Stimulated activated CD4-positive, alpha-beta T cell treated with anti-CD3 and anti-CD28 coated beads, TNF-alpha, amount 100 ng/mL, for 48 hours (primary cell): ENCODE measurements around the gene MMP20.

ENCODE experiments used
- DNase-seq, 3 donors: peaks; one replicate each; pipeline ENCODE4 v3.0.0-alpha.2; 2020; ENCODE audit warnings: low read depth in 3 of 3

MMP20 gene

DNA sequence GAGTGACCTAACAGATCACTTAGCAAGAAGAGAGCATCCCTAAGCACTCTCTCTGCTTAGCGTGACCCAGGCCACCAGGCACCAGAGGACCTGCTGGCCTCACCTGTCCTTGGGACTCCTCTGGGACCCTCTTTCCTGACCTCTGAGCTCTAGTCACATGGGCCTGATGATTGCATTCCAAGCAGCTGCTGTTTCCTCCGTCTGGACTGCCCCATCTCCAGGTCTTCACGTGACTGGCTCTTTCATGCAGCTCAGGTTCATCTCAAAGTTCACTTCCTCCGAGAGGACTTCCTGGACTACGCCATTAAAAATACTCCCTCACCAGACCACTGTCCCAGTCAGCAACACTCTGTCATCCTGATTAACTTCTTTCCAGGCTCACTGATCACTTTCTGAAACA, 2.9 kb downstream of the MMP20 start:
- DNase-seq: no peak

GRCh38 chr11:102620818-102621561, 4.1 kb downstream of the MMP20 start:
- DNase-seq: no peak

GRCh38 chr11:102620179-102620578, 5.0 kb downstream of the MMP20 start:
- DNase-seq: no peak

- DNase-seq: no peak
Observed at GRCh38 chr11:102617466-102618008, 7.6 kb downstream of the MMP20 start.

DNA sequence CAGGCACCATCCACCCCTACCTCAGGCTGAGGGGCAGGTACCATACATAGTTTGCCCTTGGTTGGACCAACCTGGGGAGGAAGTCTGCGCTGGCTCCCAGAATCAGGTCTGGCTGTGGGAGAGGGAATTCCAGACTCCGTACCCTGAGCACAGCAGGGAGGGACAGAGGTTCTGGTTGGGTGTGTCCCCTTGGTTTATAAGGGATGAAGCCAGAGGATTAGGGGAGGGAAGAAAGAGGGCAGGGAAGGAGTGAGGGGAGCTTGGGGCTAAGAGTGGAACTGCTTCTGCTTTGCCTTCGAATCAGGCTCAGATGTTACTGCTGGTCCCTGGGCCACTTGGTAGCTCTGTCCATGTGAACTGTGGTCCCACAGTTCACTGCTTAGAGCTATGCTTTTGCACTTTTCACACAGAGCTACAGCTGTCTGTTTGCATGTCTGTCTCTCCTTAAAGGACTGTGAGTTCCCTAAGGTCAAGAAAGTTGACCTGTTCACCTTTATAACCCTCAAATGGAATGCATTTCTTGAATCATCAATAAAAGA, 9.2 kb downstream of the MMP20 start:
- DNase-seq: no peak

DNA sequence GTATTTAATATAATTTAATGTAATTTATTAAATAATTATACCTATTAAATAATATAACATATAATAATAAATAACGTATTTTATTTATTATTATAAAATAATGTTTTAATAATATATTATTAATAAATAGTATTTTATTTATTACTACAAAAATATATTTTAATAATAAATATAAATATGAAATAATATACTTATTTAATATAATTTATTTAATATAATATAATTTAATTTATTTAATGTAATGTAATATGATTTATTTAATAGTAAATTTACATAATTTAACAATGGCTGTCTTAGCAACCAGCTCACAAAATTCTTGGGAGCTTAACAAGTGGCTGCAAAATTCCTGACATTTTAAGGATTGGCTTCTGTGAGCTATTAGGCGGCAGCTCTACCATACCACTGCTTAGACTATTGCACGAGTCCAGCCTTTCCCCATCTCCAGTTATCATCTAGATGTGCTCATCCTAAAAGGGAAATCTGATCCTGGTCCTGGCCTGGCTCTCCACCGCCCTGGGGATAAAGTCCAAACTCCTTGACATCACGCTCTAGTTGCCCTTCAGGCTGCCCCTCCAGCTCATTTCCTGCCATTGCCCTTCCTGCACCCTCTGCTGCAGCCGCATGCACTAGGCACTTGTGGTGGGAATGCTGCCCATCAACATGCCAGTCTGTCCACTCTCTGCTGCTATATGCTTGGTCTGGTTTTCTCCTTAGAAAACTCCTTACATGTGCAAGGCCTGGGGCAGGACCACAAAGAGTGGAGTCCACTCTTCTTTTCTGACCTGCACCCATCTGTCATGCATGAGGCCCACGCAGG, 9.8 kb downstream of the MMP20 start:
- no peak for DNase-seq

DNA sequence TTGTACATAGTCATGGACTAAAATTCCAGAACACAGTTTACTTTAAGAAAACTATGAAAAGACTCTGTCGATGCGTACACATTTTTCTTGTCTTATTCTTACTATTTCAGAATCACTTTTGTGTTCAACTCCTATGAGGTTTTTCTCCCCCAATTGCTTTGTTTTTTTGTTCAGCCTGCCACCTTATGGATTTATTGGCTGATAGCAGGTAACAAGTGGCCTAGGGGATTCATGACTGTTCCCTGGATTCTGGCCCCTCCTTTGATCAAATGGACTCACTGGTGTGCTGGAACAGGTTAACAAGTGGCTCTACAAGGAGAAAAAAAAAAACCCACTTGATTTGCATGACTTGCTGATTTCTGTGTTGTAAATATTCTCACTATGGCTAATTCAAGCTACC, 10.6 kb downstream of the MMP20 start:
- DNase-seq: no peak

DNA sequence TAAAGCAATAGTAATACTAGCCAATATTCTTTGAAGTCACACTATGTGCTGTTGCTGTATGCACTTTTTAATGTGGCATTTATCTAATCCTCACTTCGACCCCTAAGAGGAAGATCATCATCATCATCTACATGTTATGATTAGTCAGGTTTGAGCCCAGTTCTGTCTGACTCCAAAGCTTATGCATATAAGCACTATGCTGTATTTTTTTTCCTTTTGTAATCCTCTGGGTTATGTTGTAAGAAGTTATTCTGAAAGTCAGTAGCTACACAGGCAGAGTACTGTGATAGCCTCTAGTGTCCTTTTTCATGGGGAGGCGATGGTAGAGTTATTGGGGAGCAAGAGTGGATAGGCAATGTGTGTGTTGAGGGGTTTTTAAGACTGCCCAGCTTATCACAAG, 11.1 kb downstream of the MMP20 start:
- no peak for DNase-seq

DNA sequence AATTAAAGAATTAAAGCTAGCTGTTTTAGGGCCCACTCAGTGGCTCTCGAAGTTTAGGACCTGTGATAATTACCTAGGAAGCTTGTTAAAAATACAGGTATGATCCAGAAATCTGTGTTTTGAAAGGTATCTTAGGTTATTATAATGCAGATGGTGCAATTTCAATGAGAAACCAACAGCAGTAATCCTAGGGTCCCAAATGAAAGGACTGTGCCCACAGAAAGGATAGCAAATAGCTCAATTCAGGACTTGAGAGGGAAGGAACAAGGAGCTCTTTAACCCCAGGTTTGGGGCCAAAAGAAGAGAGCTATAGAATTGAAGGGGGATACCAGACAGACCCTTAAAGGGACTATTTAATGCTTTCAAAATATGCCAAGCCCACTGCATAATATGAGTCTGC, 11.7 kb downstream of the MMP20 start:
- no peak for DNase-seq

GRCh38 chr11:102611291-102611690, 13.8 kb downstream of the MMP20 start:
- DNase-seq: no peak

- DNase-seq: no peak
Observed at GRCh38 chr11:102610200-102610599, 14.9 kb downstream of the MMP20 start.

DNA sequence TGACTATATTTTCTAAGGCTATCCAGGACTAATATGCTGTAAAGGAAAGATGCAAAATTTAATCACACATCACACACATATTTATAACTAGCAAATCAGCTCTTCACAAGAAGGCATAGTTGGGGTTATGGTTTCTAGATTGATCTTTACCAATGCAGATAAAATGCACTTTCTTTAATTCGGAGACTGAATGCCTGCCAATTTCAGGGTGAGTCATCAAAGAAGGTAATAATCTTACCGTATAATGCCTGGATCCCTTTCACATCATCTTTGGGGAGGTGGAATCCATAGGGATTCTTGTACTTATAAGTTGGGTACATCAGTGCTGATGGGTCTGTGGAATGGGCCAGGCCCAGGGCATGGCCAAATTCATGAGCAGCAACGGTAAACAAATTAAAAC, 16.4 kb downstream of the MMP20 start:
- DNase-seq: no peak

GRCh38 chr11:102604875-102605274, 20.3 kb downstream of the MMP20 start:
- DNase-seq: no peak

DNA sequence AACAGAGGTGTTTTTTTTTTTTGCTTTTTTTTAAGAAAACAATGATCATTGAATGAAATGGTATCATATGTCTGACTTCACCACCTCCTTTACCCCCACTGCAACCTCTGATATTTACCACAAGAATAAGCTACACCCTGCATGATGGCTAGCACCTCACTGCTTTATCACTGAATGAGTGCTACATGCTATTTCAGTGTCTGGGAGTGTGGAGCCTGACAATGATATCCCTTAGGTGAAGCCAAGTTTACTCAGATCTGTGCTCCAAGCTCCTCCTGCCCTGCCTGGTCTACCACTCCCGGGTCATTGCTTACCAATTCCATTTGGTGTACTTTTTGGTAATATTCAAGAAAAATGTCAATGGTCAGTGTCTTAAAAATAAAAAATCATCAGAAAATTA, 21.1 kb downstream of the MMP20 start:
- no peak for DNase-seq

DNA sequence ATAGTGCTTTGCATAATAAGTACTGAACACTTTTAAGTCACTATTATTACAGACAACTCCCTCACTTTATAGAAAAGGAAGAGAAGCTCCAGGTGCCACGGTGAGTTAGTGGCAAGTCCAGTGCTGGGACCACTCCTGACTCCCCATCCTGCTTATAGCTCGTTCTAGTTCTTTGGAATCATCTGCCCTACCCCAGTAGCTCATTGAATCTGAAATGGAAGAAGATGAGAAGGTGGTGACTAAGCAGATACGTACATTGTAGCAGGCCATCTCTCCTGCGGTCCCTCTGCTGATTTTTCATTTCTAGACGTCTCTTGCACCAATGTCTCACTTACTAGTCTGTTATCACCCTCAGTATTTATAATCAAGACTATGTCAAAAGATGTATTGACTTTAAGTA, 21.6 kb downstream of the MMP20 start:
- DNase-seq: no peak

- no peak for DNase-seq
Observed at GRCh38 chr11:102603091-102603490, 22.0 kb downstream of the MMP20 start.

- DNase-seq: no peak
Observed at GRCh38 chr11:102600666-102601065, 24.5 kb downstream of the MMP20 start.

GRCh38 chr11:102599642-102600261, 25.4 kb downstream of the MMP20 start:
- no peak for DNase-seq

GRCh38 chr11:102598272-102598671, 26.9 kb downstream of the MMP20 start:
- no peak for DNase-seq

DNA sequence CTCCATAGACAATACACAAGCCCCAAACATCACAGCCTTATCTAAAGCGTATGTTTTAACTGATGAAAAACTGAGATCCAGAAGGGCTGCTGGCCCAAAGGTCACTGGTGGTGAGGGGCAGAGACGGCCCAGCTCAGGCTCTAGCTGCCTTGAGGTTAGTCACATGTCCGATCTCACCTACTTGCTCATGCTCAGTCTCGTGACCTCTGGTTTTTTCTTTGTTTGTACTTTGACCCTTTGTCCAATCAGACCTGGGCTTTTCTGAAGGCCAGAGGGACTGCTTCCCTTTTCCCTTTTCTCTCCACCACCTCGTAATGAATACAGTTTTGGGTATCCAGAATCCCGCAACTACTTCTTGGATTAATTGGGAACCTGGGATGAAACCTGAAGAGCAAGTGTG, 28.6 kb downstream of the MMP20 start:
- DNase-seq: no peak

DNA sequence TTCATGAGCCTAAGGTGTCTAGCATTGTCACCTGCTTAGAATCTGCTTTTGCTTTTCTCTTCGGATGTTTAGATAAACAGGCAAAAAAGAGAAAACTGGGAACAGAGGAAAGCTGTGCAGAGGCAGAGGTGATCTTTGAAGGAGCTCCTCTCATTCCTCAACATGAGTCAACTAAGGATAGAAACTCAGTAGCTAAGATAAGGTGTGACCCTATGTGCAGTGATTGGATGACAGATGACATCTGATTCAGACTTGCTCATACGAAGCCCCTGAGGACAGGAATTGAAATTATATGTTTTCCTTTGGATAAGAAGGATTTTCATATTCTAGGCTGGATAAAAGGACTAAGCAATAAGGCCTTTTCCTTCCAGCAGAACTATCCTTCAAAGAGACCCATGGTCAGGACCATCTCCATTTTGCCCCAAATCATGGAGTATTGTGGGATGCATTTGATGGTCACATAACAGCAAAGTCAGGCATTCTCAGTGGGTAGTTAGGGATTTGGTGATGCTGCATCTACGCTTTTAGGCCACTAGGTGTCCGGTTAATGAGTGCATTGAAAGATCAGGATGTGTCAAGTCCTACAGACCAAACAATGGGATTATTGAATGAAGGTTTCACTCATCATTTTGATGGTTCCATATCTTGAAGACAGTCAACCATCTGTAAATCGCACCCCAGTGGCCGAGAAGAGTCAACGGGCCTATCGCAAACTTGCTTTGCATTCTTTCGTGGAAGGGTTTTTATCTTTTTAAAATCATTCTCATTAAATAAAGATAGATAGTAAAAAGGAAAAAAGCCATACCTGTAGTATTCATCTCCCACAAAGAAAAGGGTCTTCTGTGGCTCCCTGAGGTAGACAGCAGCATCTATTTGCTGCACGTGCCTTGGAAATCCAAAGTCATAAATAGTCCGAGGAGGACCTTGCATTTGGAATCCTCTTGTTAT, 32.2 kb downstream of the MMP20 start:
- DNase-seq: no peak
